ENCODE data around the gene DNASE1L3. TPM values are rescaled to one million over a fixed set of nuclear protein-coding genes. Genes with fewer than 3 reads are reported as not detected.

Gene DNASE1L3
- total RNA-seq, 2 donors from 2014 or later: 1.4 to 2.3 TPM

GRCh38 chr3:58173669-58174398 is 36.9 kb downstream of the DNASE1L3 start:
- Histone ChIP-seq H3K9me3 (no peaks in the 10 kb centered on the region), H3K27ac (peak overlapping the region; percentile 42 to 64), H3K27me3 (replicated peaks; ENCODE audit: insufficient read depth) (no peaks in the 10 kb centered on the region), H3K36me3 (peaks cover 2 to 17% of the 10 kb centered on the region in 2 donors), H3K4me1 (replicated peaks) (peaks cover 6% of the 10 kb centered on the region), H3K4me3 (no peak overlapping the region)
- 56% methylated on average over 12 of the region's 12 CpGs for WGBS
- no peak for TF ChIP-seq POLR2A (IDR thresholded peaks at IDR 0.05)
- TF ChIP-seq CTCF (IDR thresholded peaks at IDR 0.05): peak in 3 of 4 experiments; percentile 49 to 71 (median 69)
- TF ChIP-seq POLR2AphosphoS5 (IDR thresholded peaks at IDR 0.05): no peak
- intact Hi-C loops (cut with DNase I): loop anchor here (2.0 to 10.0 kb wide), 3 partner anchors 165 to 309 kb away; partner anchors contain the start of gene FLNB
- DNase-seq (ENCODE audit: low spot score): peak; percentile 73

GRCh38 chr3:58173029-58173668 is 37.6 kb downstream of the DNASE1L3 start:
- peaks cover 2 to 17% of the 10 kb centered on the region in 2 donors for H3K36me3 ChIP-seq
- H3K27ac ChIP-seq: peak overlapping the region; percentile 42 to 64
- WGBS: 74% methylated on average over 14 of the region's 14 CpGs
- TF ChIP-seq POLR2A (IDR thresholded peaks at IDR 0.05) (no peak), POLR2AphosphoS5 (IDR thresholded peaks at IDR 0.05) (no peak), CTCF (IDR thresholded peaks at IDR 0.05) (no peak)
- H3K9me3 ChIP-seq: no peaks in the 10 kb centered on the region
- H3K4me1 ChIP-seq (replicated peaks): peaks cover 6% of the 10 kb centered on the region
- intact Hi-C loops (cut with DNase I): loop anchor here (2.0 to 10.0 kb wide), 3 partner anchors 164 to 308 kb away; partner anchors contain the start of gene FLNB
- H3K27me3 ChIP-seq (replicated peaks; ENCODE audit: insufficient read depth): no peaks in the 10 kb centered on the region
- H3K4me3 ChIP-seq: no peak overlapping the region
- no peak for DNase-seq (ENCODE audit: low spot score)

- Histone ChIP-seq H3K36me3 (peaks cover 2 to 17% of the 10 kb centered on the region in 2 donors), H3K27me3 (replicated peaks; ENCODE audit: insufficient read depth) (no peaks in the 10 kb centered on the region), H3K4me3 (no peak overlapping the region), H3K4me1 (replicated peaks) (peaks cover 6% of the 10 kb centered on the region), H3K9me3 (no peaks in the 10 kb centered on the region), H3K27ac (no peak overlapping the region)
- TF ChIP-seq CTCF (IDR thresholded peaks at IDR 0.05): no peak
- TF ChIP-seq POLR2AphosphoS5 (IDR thresholded peaks at IDR 0.05): no peak
- no peak for TF ChIP-seq POLR2A (IDR thresholded peaks at IDR 0.05)
- DNase-seq (ENCODE audit: low spot score): no peak
- 86% methylated on average over 9 of the region's 9 CpGs for WGBS
- intact Hi-C loops (cut with DNase I): loop anchor here (5.0 to 10.0 kb wide), 2 partner anchors 214 to 306 kb away; no protein-coding TSS in a partner anchor
Measured at GRCh38 chr3:58171126-58171525, 39.6 kb downstream of the DNASE1L3 start.

- H3K9me3 ChIP-seq: no peaks in the 10 kb centered on the region
- 88% methylated on average over 11 of the region's 11 CpGs for WGBS
- DNase-seq (ENCODE audit: low spot score): no peak
- no peaks in the 10 kb centered on the region for H3K27me3 ChIP-seq (replicated peaks; ENCODE audit: insufficient read depth)
- no peak overlapping the region for H3K27ac ChIP-seq
- H3K36me3 ChIP-seq: peaks cover 2 to 17% of the 10 kb centered on the region in 2 donors
- H3K4me3 ChIP-seq: no peak overlapping the region
- peaks cover 8% of the 10 kb centered on the region for H3K4me1 ChIP-seq (replicated peaks)
- no peak for TF ChIP-seq POLR2AphosphoS5 (IDR thresholded peaks at IDR 0.05)
- no peak for TF ChIP-seq CTCF (IDR thresholded peaks at IDR 0.05)
- TF ChIP-seq POLR2A (IDR thresholded peaks at IDR 0.05): no peak
- intact Hi-C loops (cut with DNase I): loop anchor here (5.0 to 10.0 kb wide), 2 partner anchors 213 to 306 kb away; no protein-coding TSS in a partner anchor
Measured at GRCh38 chr3:58170376-58170775, 40.4 kb downstream of the DNASE1L3 start.

Measured in prostate gland (tissue), 2 donors.